Measurements from ENCODE around the gene ATP5PB.

GRCh38 chr1:111450185-111450584 is 921 bp downstream of the ATP5PB start:
- no peak for TF ChIP-seq CTCF (IDR thresholded peaks at IDR 0.05)
- TF ChIP-seq ZFX (IDR thresholded peaks at IDR 0.05; ENCODE audit: borderline replicate concordance) = no peak

All from 22Rv1 (cell line).